Heart right ventricle (tissue), 16 donors: ENCODE measurements around the gene SLC25A18. TPM values are rescaled to one million over a fixed set of nuclear protein-coding genes. Genes with fewer than 3 reads are reported as not detected.
"Not testable (repeated sequence)": the region's sequence is repeated elsewhere in the genome, so short reads cannot be mapped to it uniquely, and the experiment has no call there.

Source experiments
- ATAC-seq, 8 donors: fragments of 200-7000 bp; cut with Tn5 transposase; one replicate each; pipeline ENCODE4 v1.9.1; 2020; ENCODE audit warnings: mild to moderate bottlenecking in 8 of 8, moderate library complexity in 8 of 8, moderate number of reproducible peaks in 1 of 8
- DNase-seq, 2 donors: peaks; one replicate each; pipeline ENCODE4 v3.0.0-alpha.2; 2020
- H3K27ac ChIP-seq, 10 donors: fragments of 200-600 bp; sonication (generic) in 2 of 10; one replicate each; pipeline versions ENCODE4 v1.5.0 to v1.8.0; 2020 to 2022; ENCODE audit warnings: mild to moderate bottlenecking in 3 of 10
- H3K27me3 ChIP-seq, 7 donors: fragments of 200-600 bp; one replicate each; pipeline ENCODE4 v1.8.0; 2021 to 2022; ENCODE audit warnings: mild to moderate bottlenecking in 2 of 7
- H3K36me3 ChIP-seq, 9 donors: fragments of 200-600 bp; sonication (generic) in 1 of 9; one replicate each; pipeline versions ENCODE4 v1.5.0 to v1.8.0; 2020 to 2022; ENCODE audit warnings: mild to moderate bottlenecking in 2 of 9
- H3K4me1 ChIP-seq, 9 donors: fragments of 200-600 bp; sonication (generic) in 1 of 9; one replicate each; pipeline versions ENCODE4 v1.5.0 to v1.8.0; 2020 to 2022; ENCODE audit warnings: mild to moderate bottlenecking in 4 of 9
- H3K4me3 ChIP-seq, 10 donors: fragments of 200-600 bp; sonication (generic) in 2 of 10; one replicate each; pipeline versions ENCODE4 v1.5.0 to v1.8.0; 2020 to 2022; ENCODE audit warnings: mild to moderate bottlenecking in 7 of 10, moderate library complexity in 2 of 10
- H3K9me3 ChIP-seq, 11 donors: fragments of 200-600 bp in 10 of 11; sonication (generic) in 2 of 11; one replicate each; pipeline versions ENCODE4 v1.5.0 to v1.8.0; 2013 to 2022; ENCODE audit warnings: mild to moderate bottlenecking in 2 of 11, control low read depth in 1 of 11, moderate library complexity in 1 of 11
- CTCF ChIP-seq, 9 donors: fragments of 200-600 bp; sonication (generic) in 2 of 9; IDR thresholded peaks; one replicate each; pipeline versions ENCODE4 v1.5.0 to v1.8.0; 2021 to 2022; ENCODE audit warnings: antibody characterized with exemption in 9 of 9, mild to moderate bottlenecking in 5 of 9, moderate library complexity in 1 of 9
- WGBS, 2 donors: extraction: QIAGEN DNeasy Blood & Tissue Kit; methylation state at CpG; one replicate each; pipeline ENCODE4 v1.1.7; 2013; ENCODE audit warnings: inconsistent platforms in 1 of 2; 5-methylcytosine and 5-hydroxymethylcytosine counted together
- intact Hi-C, 10 donors: fragments of 100-400 bp; cut with DNase I; formaldehyde crosslinking; loops; one replicate each; pipeline versions ENCODE4 v1.11.1 to v1.14.2; 2022
- polyA plus RNA-seq, 2 donors: library from polyadenylated mRNA; stranded (reverse); fragments of 200-250 nt; gene quantifications; one replicate each; pipeline ENCODE4 v1.2.3, GENCODE V29; 2013
- total RNA-seq, 10 donors: library from RNA; stranded (reverse); fragmentation: NEBNext Ultra II Directional in 3 of 10; extraction: Animal tissue kit (Norgen Biotek cat#: 25700) in 3 of 10; gene quantifications; one replicate each; pipeline versions ENCODE4 v1.2.1 to v1.2.4, GENCODE V29; 2021 to 2023
- donor health status: Arrhythmogenic right ventricular cardiomyopathy.
- donor health status: ischemic (EF 13 %, LVEDD 7.1; RV severe dilation, severe dysfunction).
- donor health status: healthy with polysubstance abuse.
- donor health status: DM: no; HTN: yes; CAD: no.
- donor health status: DM: no; HTN: no; CAD: no.
- donor health status: ischemic (EF 25% LVEDD 6.9; RV normal size, moderate dysfunction).
- donor health status: ischemic (EF 25% LVEDD 5.7; RV mildly dilated, moderate dysfunction).
- donor health status: healthy.
- donor health status: DM: yes; HTN: yes; CAD: no.
- donor health status: Ischemic cardiomyopathy.
- donor health status: ischemic (EF 35%, LVEDD 5.7; RV mildly dilated, moderate dysfunction).
- donor health status: nonischemic (EF 11% LVEDD 7.7; RV severe dilation, severe dysfunction).
- donor health status: DM: yes; HTN: yes; CAD: no.
- donor health status: PGD.
- donor health status: ischemic (EF 29% LVEDD 5.4; RV normal size, mild dysfunction).
- donor health status: nonischemic (EF 23%, LVEDD 6.1; RV moderate dilation, normal function).

SLC25A18 gene
- total and polyA plus RNA-seq, 12 donors = 0.65 to 13.6 (median 1.1) TPM

GRCh38 chr22:17559188-17559587 lies 4.1 kb upstream of the SLC25A18 start:
- Histone ChIP-seq H3K4me1 (peaks cover 9 to 24% (median 21%) of the 10 kb centered on the region in 9 donors), H3K36me3 (peaks cover 0 to 8% (median 0%) of the 10 kb centered on the region in 9 donors), H3K27ac (peak overlapping the region in 1 of 10 donors; percentile 55), H3K27me3 (no peaks in the 10 kb centered on the region), H3K4me3 (no peak overlapping the region), H3K9me3 (no peaks in the 10 kb centered on the region)
- no peak for TF ChIP-seq CTCF (IDR thresholded peaks at IDR 0.05)
- DNase-seq = no peak
- ATAC-seq = no peak
- intact Hi-C loops = loop anchor here in 4 of 10 donors (5.0 to 10.0 kb wide), 5 partner anchors 156 to 516 kb away; partner anchors contain the start of gene PEX26 (in 1 of the 4)
- WGBS, 2 donors = 90 to 91% methylated on average over 10 of the region's 10 CpGs

- Histone ChIP-seq H3K9me3 (no peaks in the 10 kb centered on the region), H3K27me3 (no peaks in the 10 kb centered on the region), H3K27ac (peak overlapping the region; percentile 55 to 88 (median 82)), H3K36me3 (no peaks in the 10 kb centered on the region), H3K4me1 (peaks cover 9 to 33% (median 21%) of the 10 kb centered on the region in 9 donors), H3K4me3 (peak overlapping the region in 5 of 10 donors; percentile 1 to 23 (median 5))
- intact Hi-C loops = loop anchor here in 3 of 10 donors (2.0 to 10.0 kb wide), 3 partner anchors 75 to 221 kb away; partner anchors contain the start of gene BCL2L13 (in 2 of the 3)
- DNase-seq (peak in 1 of 2 donors; percentile 36), ATAC-seq (peak; percentile 16 to 54 (median 32))
- no peak for TF ChIP-seq CTCF (IDR thresholded peaks at IDR 0.05)
- WGBS, 2 donors = 62 to 65% methylated on average over 11 of the region's 11 CpGs
Measured at GRCh38 chr22:17563936-17564391, 666 bp downstream of the SLC25A18 start.

- H3K4me3 ChIP-seq, DNase-seq, H3K27me3 ChIP-seq, H3K9me3 ChIP-seq, H3K36me3 ChIP-seq, ATAC-seq: not testable (repeated sequence)
- Histone ChIP-seq H3K4me1 (peaks cover 18 to 51% (median 37%) of the 10 kb centered on the region in 9 donors), H3K27ac (peak overlapping the region in 3 of 10 donors; percentile 1 to 39 (median 35))
- intact Hi-C loops = loop anchor here in 2 of 10 donors (10.0 kb wide), 2 partner anchors 159 to 219 kb away; no protein-coding TSS in a partner anchor
- 88 to 89% methylated on average over 17 to 19 of the region's 19 CpGs for WGBS, 2 donors
Measured at GRCh38 chr22:17566016-17566687, 2.9 kb downstream of the SLC25A18 start.

- intact Hi-C loops = loop anchor here in 2 of 10 donors (10.0 kb wide), 2 partner anchors 158 to 218 kb away; no protein-coding TSS in a partner anchor
- no peak for DNase-seq
- TF ChIP-seq CTCF (IDR thresholded peaks at IDR 0.05) = no peak
- Histone ChIP-seq H3K9me3 (no peaks in the 10 kb centered on the region), H3K27ac (peak overlapping the region in 2 of 10 donors; percentile 35 to 39), H3K36me3 (no peaks in the 10 kb centered on the region), H3K27me3 (no peaks in the 10 kb centered on the region), H3K4me3 (no peak overlapping the region), H3K4me1 (peaks cover 22 to 58% (median 44%) of the 10 kb centered on the region in 9 donors)
- no peak for ATAC-seq
- WGBS, 2 donors = 80 to 91% methylated on average over 10 of the region's 10 CpGs
Measured at GRCh38 chr22:17566776-17567175, 3.5 kb downstream of the SLC25A18 start.
